OCI-LY1 (cell line): ENCODE measurements around the gene TMEM11.

ENCODE experiments used
- H2AFZ ChIP-seq: fragments of 200-600 bp; sonication (generic), shearing (Covaris generic); 2 replicates; pipeline ENCODE4 v1.6.0; 2014; ENCODE audit warnings: antibody characterized with exemption, mild to moderate bottlenecking, low read length
- H3F3A ChIP-seq: fragments of 200-600 bp; sonication (generic), shearing (Covaris generic); 2 replicates; pipeline ENCODE4 v1.6.0; 2014; ENCODE audit warnings: mild to moderate bottlenecking, antibody characterized with exemption, low read length, moderate library complexity; ENCODE audit not compliant: insufficient read depth
- H3K27ac ChIP-seq: fragments of 200-600 bp; sonication (generic); 2 replicates; pipeline ENCODE4 v1.5.1; 2014; ENCODE audit warnings: low read length, mixed run types, mild to moderate bottlenecking, low read depth; ENCODE audit not compliant: poor library complexity, severe bottlenecking
- H3K27me3 ChIP-seq: fragments of 200-600 bp; sonication (generic); 2 replicates; pipeline ENCODE4 v1.6.0; 2014; ENCODE audit warnings: antibody characterized with exemption, mild to moderate bottlenecking, low read length, moderate library complexity; ENCODE audit not compliant: insufficient read depth
- H3K36me3 ChIP-seq: fragments of 200-600 bp; sonication (generic); 2 replicates; pipeline ENCODE4 v1.6.1; 2014; ENCODE audit warnings: mild to moderate bottlenecking, antibody characterized with exemption, low read length, moderate library complexity, mixed read lengths; ENCODE audit not compliant: insufficient read depth
- H3K4me1 ChIP-seq: fragments of 200-600 bp; sonication (generic); 2 replicates; pipeline ENCODE4 v1.5.1; 2014; ENCODE audit warnings: mild to moderate bottlenecking, low read length, moderate library complexity; ENCODE audit not compliant: insufficient read depth, severe bottlenecking
- H3K4me2 ChIP-seq: fragments of 200-600 bp; sonication (generic), shearing (Covaris generic); 2 replicates; pipeline ENCODE4 v1.6.1; 2014; ENCODE audit warnings: low read length
- H3K4me3 ChIP-seq: fragments of 200-600 bp; sonication (generic); 2 replicates; pipeline ENCODE4 v1.5.1; 2014; ENCODE audit warnings: low read length, low read depth, mild to moderate bottlenecking, mixed read lengths; ENCODE audit not compliant: poor library complexity, severe bottlenecking
- H3K79me2 ChIP-seq: fragments of 200-600 bp; shearing (Covaris generic); 2 replicates; pipeline ENCODE4 v1.6.1; 2016; ENCODE audit warnings: mixed run types, low read length, mixed read lengths; ENCODE audit not compliant: insufficient read depth
- H3K9ac ChIP-seq: fragments of 200-600 bp; sonication (generic), shearing (Covaris generic); 2 replicates; pipeline ENCODE4 v1.6.1; 2014; ENCODE audit warnings: mild to moderate bottlenecking, low read length, mixed read lengths
- H3K9me2 ChIP-seq: fragments of 200-600 bp; sonication (generic), shearing (Covaris generic); 2 replicates; pipeline ENCODE4 v1.6.1; 2014; ENCODE audit warnings: low read depth, mild to moderate bottlenecking, low read length, mixed read lengths
- H3K9me3 ChIP-seq: fragments of 200-600 bp; shearing (Covaris generic); 2 replicates; pipeline ENCODE4 v1.6.1; 2014; ENCODE audit warnings: low read length, mixed read lengths
- H4K20me1 ChIP-seq: fragments of 200-600 bp; sonication (generic), shearing (Covaris generic); 2 replicates; pipeline ENCODE4 v1.6.0; 2016; ENCODE audit warnings: mild to moderate bottlenecking, low read length; ENCODE audit not compliant: insufficient read depth
- EZH2 ChIP-seq: fragments of 200-600 bp; sonication (generic), shearing (Covaris generic); IDR thresholded peaks from 2 replicates; pipeline ENCODE4 v1.8.0; 2017; ENCODE audit warnings: borderline replicate concordance, mixed run types, mild to moderate bottlenecking, antibody characterized with exemption, low read length, moderate library complexity, mixed read lengths
- TF ChIP-seq, protein P1 (sequence below): fragments of 200-600 bp; sonication (generic), shearing (Covaris generic); IDR thresholded peaks from 2 replicates; pipeline ENCODE4 v1.5.1; 2017; ENCODE audit warnings: mild to moderate bottlenecking, antibody characterized with exemption, low read length, moderate library complexity, mixed read lengths

The TMEM11 gene

DNA sequence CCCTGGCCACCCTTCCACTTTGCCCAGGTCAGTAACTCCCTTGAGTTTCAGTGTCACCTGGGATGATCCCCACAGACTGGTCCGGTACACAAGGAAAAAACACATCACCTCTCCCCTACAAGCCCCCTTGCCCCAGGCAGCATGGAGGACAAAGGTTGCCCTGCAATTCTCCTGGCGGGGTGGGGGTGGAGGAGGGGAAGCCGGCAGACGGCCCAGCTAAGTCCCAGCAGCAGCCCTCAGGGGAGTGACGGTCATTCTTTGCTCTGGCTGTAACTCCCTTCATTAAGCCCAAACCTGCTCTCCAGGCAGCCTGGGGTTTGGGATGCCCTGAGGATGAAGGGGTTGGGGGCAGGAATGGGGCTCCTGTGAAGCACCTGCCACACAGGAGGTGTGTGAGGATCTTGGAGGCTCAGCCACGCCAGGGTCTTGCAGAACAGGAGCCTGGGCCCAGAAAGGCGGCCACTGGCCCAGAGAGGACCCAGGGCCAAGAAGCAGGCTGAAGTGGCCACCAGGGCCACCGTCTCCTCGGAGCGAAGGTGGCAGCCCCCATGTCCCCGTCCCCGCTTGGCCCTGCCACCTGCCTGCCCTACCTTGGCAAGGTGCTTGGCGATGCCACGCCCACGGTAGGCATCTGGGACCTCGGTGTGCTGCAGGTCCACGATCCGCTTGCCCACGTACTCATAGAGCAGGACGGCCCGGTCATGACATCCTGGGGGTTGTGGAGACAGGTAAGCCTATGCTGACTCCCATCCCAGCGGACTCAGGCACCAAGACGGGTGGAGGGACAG, 29.7 kb upstream of the TMEM11 start:
- no peak for TF ChIP-seq EZH2
- TF ChIP-seq, protein P1, sequence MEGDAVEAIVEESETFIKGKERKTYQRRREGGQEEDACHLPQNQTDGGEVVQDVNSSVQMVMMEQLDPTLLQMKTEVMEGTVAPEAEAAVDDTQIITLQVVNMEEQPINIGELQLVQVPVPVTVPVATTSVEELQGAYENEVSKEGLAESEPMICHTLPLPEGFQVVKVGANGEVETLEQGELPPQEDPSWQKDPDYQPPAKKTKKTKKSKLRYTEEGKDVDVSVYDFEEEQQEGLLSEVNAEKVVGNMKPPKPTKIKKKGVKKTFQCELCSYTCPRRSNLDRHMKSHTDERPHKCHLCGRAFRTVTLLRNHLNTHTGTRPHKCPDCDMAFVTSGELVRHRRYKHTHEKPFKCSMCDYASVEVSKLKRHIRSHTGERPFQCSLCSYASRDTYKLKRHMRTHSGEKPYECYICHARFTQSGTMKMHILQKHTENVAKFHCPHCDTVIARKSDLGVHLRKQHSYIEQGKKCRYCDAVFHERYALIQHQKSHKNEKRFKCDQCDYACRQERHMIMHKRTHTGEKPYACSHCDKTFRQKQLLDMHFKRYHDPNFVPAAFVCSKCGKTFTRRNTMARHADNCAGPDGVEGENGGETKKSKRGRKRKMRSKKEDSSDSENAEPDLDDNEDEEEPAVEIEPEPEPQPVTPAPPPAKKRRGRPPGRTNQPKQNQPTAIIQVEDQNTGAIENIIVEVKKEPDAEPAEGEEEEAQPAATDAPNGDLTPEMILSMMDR: no peak
- no peaks in the 10 kb centered on the region for H3F3A ChIP-seq
- no peaks in the 10 kb centered on the region for H3K9me3 ChIP-seq
- H4K20me1 ChIP-seq: no peaks in the 10 kb centered on the region
- H3K4me1 ChIP-seq: no peaks in the 10 kb centered on the region
- H3K9me2 ChIP-seq: no peaks in the 10 kb centered on the region
- H3K27me3 ChIP-seq: no peaks in the 10 kb centered on the region; the same call in 1 of the 2 replicates
- H3K36me3 ChIP-seq: no peaks in the 10 kb centered on the region
- H3K79me2 ChIP-seq: no peaks in the 10 kb centered on the region
- no peak overlapping the region for H2AFZ ChIP-seq
- H3K4me2 ChIP-seq: no peak overlapping the region
- no peak overlapping the region for H3K27ac ChIP-seq
- no peak overlapping the region for H3K4me3 ChIP-seq
- no peak overlapping the region for H3K9ac ChIP-seq

DNA sequence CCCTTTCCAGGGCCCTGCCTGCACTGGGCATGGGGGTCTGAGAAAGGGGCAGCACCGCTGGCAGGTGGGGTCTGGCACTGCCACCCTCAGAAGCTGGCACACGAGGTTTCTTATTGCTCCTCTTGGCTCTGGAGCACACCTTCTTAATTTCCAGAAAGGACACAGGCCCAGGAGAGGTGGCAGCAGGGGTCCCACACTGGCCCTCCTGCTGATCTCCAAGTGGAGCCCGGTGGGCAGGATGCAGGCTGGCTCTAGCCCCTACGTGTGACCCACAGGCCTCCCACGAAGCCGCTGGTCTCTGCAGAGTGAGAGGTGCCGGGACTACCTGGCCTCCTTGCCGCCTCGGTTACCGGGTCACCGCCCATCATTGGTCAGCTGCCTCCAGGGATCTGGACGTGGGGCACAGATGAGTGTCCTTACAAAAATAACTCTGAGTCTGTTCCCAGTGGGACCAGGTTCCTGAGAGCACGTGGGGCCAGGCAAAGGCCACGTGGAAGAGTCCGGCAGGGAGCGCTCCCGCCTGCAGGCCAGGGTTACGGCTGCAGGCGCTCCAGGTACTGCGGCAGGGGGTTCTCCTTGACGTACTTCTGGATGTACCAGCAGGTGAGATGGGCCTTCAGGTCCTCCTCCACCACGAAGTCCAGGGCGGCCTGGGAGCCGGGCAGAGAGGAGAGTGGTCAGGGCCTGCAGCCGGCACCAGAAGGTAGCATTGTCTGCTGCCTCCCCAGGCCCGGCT, 29.0 kb upstream of the TMEM11 start:
- H3K4me1 ChIP-seq: no peaks in the 10 kb centered on the region
- H3K4me2 ChIP-seq: no peak overlapping the region

GRCh38 chr17:21242026-21242697, 28.2 kb upstream of the TMEM11 start:
- H3F3A ChIP-seq: no peaks in the 10 kb centered on the region

More for the DNA sequence above, 29.0 kb upstream of the TMEM11 start:
- Histone ChIP-seq H3K9me2 (no peaks in the 10 kb centered on the region), H3K79me2 (no peaks in the 10 kb centered on the region), H3F3A (no peaks in the 10 kb centered on the region), H4K20me1 (no peaks in the 10 kb centered on the region), H3K9ac (no peak overlapping the region), H3K4me3 (no peak overlapping the region), H3K9me3 (no peaks in the 10 kb centered on the region), H3K27me3 (no peaks in the 10 kb centered on the region; the same call in 1 of the 2 replicates), H2AFZ (no peak overlapping the region), H3K36me3 (no peaks in the 10 kb centered on the region), H3K27ac (no peak overlapping the region)
- no peak for TF ChIP-seq EZH2
- TF ChIP-seq, protein P1: no peak

More at GRCh38 chr17:21242026-21242697, 28.2 kb upstream of the TMEM11 start:
- H3K4me3 ChIP-seq: no peak overlapping the region
- TF ChIP-seq, protein P1: no peak
- TF ChIP-seq EZH2: no peak
- H3K79me2 ChIP-seq: no peaks in the 10 kb centered on the region
- no peak overlapping the region for H3K27ac ChIP-seq
- H3K9me3 ChIP-seq: no peaks in the 10 kb centered on the region
- H3K9ac ChIP-seq: no peak overlapping the region
- H3K4me2 ChIP-seq: no peak overlapping the region
- no peaks in the 10 kb centered on the region for H4K20me1 ChIP-seq
- no peaks in the 10 kb centered on the region; the same call in 1 of the 2 replicates for H3K27me3 ChIP-seq
- no peaks in the 10 kb centered on the region for H3K9me2 ChIP-seq
- no peaks in the 10 kb centered on the region for H3K4me1 ChIP-seq
- no peak overlapping the region for H2AFZ ChIP-seq
- H3K36me3 ChIP-seq: no peaks in the 10 kb centered on the region
